ENCODE results near the gene MYRIP. TPM values are rescaled to one million over a fixed set of nuclear protein-coding genes. Genes with fewer than 3 reads are reported as not detected.
A peak's percentile ranks its signal among the peaks of the same experiment; 100 is the strongest.
"Not testable (repeated sequence)": the region's sequence is repeated elsewhere in the genome, so short reads cannot be mapped to it uniquely, and the experiment has no call there.

The MYRIP gene
- total and polyA plus RNA-seq, 4 donors = 0.15 to 11.0 (median 5.5) TPM

DNA sequence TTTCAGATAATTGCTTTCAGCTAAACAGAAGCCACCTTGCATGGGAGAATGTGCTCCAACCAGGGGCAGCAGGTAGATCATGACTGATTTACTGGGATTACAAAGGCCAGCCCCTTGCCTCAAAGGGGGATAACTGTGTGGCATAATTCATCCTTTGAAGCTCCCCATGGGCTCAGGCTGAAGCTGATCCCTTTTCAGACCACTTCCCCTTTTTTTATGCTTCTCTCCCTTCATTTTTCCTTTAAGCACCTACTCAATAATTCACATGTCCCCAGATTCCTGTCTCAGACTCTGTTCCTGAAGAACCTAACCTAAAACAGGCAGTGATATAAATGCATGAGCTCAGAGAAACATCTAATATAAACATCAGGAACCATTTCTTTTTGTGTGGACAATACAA is 8.2 kb upstream of the MYRIP start:
- no peak for ATAC-seq (ENCODE audit: low FRiP score)
- H3K4me1 ChIP-seq (ENCODE audit: control insufficient read depth in 1 of 2, insufficient read depth in 2 of 2, low read length in 2 of 2) = no peaks in the 10 kb centered on the region
- intact Hi-C loops (cut with DNase I) = no loop called here
- no peak for DNase-seq
- H3K36me3 ChIP-seq (ENCODE audit: control insufficient read depth in 1 of 2, insufficient read depth in 2 of 2, low read length in 1 of 2) = no peaks in the 10 kb centered on the region
- no peak overlapping the region for H3K27ac ChIP-seq (ENCODE audit: low read depth in 1 of 2, low read length in 2 of 2)
- H3K27me3 ChIP-seq (ENCODE audit: control insufficient read depth in 1 of 2, insufficient read depth in 2 of 2, low read length in 1 of 2) = no peaks in the 10 kb centered on the region
- H3K9me3 ChIP-seq (ENCODE audit: control insufficient read depth, low read length) = no peaks in the 10 kb centered on the region
- H3K4me3 ChIP-seq (ENCODE audit: low read length in 2 of 2) = no peak overlapping the region

DNA sequence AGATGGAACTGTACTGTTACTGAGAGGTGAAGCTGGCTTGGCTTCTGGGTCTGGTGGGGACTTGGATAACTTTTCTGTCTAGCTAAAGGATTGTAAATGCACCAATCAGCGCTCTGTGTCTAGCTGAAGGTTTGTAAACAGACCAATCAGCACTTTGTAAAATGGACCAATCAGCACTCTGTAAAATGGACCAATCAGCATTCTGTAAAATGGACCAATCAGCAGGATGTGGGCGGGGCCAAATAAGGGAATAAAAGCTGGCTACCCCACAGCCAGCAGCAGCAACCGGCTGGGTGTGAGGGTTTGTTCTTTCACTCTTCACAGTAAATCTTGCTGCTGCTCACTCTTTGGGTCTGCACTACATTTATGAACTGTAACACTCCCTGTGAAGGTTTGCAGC is 6.9 kb upstream of the MYRIP start:
- H3K4me3 ChIP-seq (ENCODE audit: low read length in 2 of 2); H3K27ac ChIP-seq (ENCODE audit: low read depth in 1 of 2, low read length in 2 of 2); DNase-seq; H3K9me3 ChIP-seq (ENCODE audit: control insufficient read depth, low read length); H3K36me3 ChIP-seq (ENCODE audit: control insufficient read depth in 1 of 2, insufficient read depth in 2 of 2, low read length in 1 of 2); ATAC-seq (ENCODE audit: low FRiP score); H3K4me1 ChIP-seq (ENCODE audit: control insufficient read depth in 1 of 2, insufficient read depth in 2 of 2, low read length in 2 of 2); intact Hi-C loops (cut with DNase I); H3K27me3 ChIP-seq (ENCODE audit: control insufficient read depth in 1 of 2, insufficient read depth in 2 of 2, low read length in 1 of 2): not testable (repeated sequence)
- WGBS, 2 donors = 73 to 76% methylated on average over 3 of the region's 3 CpGs

DNA sequence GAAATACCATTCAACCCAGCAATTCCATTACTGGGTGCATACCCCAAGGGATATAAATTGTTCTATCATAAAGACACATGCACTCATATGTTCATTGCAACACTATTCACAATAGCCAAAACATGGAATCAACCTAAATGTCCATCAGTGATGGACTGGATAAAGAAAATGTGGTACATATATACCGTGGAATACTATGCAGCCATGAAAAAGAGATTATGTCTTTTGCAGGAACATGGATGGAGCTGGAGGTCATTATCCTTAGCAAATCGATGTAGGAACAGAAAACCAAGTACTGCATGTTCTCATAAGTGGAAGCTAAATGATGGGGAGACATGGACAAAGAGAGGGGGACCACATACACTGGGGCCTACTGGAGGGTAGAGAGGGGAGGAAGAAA is 5.5 kb upstream of the MYRIP start:
- DNase-seq (no peak), ATAC-seq (ENCODE audit: low FRiP score) (no peak)
- 74% methylated on average over 2 of the region's 2 CpGs for WGBS, 2 donors
- intact Hi-C loops (cut with DNase I) = no loop called here
- Histone ChIP-seq H3K27me3 (ENCODE audit: control insufficient read depth in 1 of 2, insufficient read depth in 2 of 2, low read length in 1 of 2) (no peaks in the 10 kb centered on the region), H3K36me3 (ENCODE audit: control insufficient read depth in 1 of 2, insufficient read depth in 2 of 2, low read length in 1 of 2) (no peaks in the 10 kb centered on the region), H3K27ac (ENCODE audit: low read depth in 1 of 2, low read length in 2 of 2) (no peak overlapping the region), H3K9me3 (ENCODE audit: control insufficient read depth, low read length) (no peaks in the 10 kb centered on the region), H3K4me1 (ENCODE audit: control insufficient read depth in 1 of 2, insufficient read depth in 2 of 2, low read length in 2 of 2) (no peaks in the 10 kb centered on the region), H3K4me3 (ENCODE audit: low read length in 2 of 2) (no peak overlapping the region)

DNA sequence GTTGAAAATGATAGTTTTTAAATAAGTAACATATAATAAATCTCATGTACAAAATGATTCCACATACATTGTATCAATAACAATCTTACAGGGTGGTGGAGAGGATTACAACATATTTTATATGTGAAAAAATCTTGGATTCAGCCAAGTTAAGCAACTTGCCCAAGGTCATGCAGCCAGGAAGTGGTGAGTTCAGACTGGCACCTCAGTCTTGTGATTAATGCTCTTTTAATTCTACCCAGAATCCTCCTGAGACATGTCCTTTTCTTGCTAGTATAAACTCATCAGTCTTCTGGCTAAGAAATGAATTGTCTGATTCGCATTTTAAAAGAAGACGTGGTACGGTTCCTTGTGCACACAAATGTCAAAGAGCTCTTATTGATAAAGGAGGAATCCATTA is 4.5 kb upstream of the MYRIP start:
- Histone ChIP-seq H3K36me3 (ENCODE audit: control insufficient read depth in 1 of 2, insufficient read depth in 2 of 2, low read length in 1 of 2) (no peaks in the 10 kb centered on the region), H3K27me3 (ENCODE audit: control insufficient read depth in 1 of 2, insufficient read depth in 2 of 2, low read length in 1 of 2) (no peaks in the 10 kb centered on the region), H3K27ac (ENCODE audit: low read depth in 1 of 2, low read length in 2 of 2) (no peak overlapping the region), H3K4me1 (ENCODE audit: control insufficient read depth in 1 of 2, insufficient read depth in 2 of 2, low read length in 2 of 2) (no peaks in the 10 kb centered on the region), H3K4me3 (ENCODE audit: low read length in 2 of 2) (no peak overlapping the region), H3K9me3 (ENCODE audit: control insufficient read depth, low read length) (no peaks in the 10 kb centered on the region)
- 19 to 32% methylated on average over 3 of the region's 3 CpGs for WGBS, 2 donors
- ATAC-seq (ENCODE audit: low FRiP score) (no peak), DNase-seq (no peak)
- intact Hi-C loops (cut with DNase I) = no loop called here

DNA sequence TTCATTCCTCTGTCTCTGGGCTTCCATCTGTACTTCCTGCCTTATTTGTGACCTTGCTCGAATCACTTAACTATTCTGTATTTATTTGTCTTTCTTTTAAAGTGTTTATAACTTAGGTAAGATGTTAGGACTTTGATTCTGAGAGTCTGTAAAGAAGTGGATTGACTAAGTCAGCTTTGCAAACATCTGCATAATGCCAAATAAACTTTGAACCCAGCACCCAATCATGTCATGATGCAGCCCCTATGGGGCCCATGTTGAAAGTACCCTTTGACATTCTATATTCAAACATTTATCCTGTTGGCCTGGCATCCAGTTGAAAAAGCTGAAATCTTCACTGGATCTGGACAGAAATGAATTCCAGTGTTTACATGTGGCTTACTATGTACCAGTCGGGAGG is 3.8 kb upstream of the MYRIP start:
- Histone ChIP-seq H3K4me1 (ENCODE audit: control insufficient read depth in 1 of 2, insufficient read depth in 2 of 2, low read length in 2 of 2) (no peaks in the 10 kb centered on the region), H3K4me3 (ENCODE audit: low read length in 2 of 2) (no peak overlapping the region), H3K27ac (ENCODE audit: low read depth in 1 of 2, low read length in 2 of 2) (no peak overlapping the region), H3K36me3 (ENCODE audit: control insufficient read depth in 1 of 2, insufficient read depth in 2 of 2, low read length in 1 of 2) (no peaks in the 10 kb centered on the region), H3K9me3 (ENCODE audit: control insufficient read depth, low read length) (no peaks in the 10 kb centered on the region), H3K27me3 (ENCODE audit: control insufficient read depth in 1 of 2, insufficient read depth in 2 of 2, low read length in 1 of 2) (no peaks in the 10 kb centered on the region)
- whole genome bisulfite sequencing, 2 donors = 57 to 74% methylated on average over 2 of the region's 2 CpGs
- DNase-seq (no peak), ATAC-seq (ENCODE audit: low FRiP score) (no peak)
- intact Hi-C loops (cut with DNase I) = no loop called here

DNA sequence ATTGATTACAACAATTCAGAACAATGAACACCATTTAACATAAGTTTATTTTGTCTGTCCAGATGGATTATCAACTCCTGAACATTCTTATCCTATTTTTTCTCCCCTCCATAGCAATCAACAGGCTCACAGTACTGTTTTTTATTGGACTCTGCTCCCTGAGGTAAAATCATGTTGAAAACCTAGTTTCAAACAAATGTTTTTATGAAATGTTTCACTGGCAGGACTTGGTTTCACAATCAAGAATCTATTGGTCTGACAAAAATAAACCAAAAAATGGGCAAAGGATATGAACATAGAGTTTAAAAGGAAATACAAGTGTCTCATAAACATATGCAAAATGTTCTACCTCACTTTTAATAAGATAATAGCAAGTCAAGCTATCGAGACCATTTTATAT is 2.6 kb upstream of the MYRIP start:
- H3K27ac ChIP-seq (ENCODE audit: low read depth in 1 of 2, low read length in 2 of 2) = no peak overlapping the region
- DNase-seq (no peak), ATAC-seq (ENCODE audit: low FRiP score) (no peak)
- no peaks in the 10 kb centered on the region for H3K4me1 ChIP-seq (ENCODE audit: control insufficient read depth in 1 of 2, insufficient read depth in 2 of 2, low read length in 2 of 2)
- intact Hi-C loops (cut with DNase I) = no loop called here
- 84 to 89% methylated on average over 1 of the region's 1 CpG for WGBS, 2 donors
- H3K4me3 ChIP-seq (ENCODE audit: low read length in 2 of 2) = no peak overlapping the region
- no peaks in the 10 kb centered on the region for H3K27me3 ChIP-seq (ENCODE audit: control insufficient read depth in 1 of 2, insufficient read depth in 2 of 2, low read length in 1 of 2)
- no peaks in the 10 kb centered on the region for H3K9me3 ChIP-seq (ENCODE audit: control insufficient read depth, low read length)
- no peaks in the 10 kb centered on the region for H3K36me3 ChIP-seq (ENCODE audit: control insufficient read depth in 1 of 2, insufficient read depth in 2 of 2, low read length in 1 of 2)

DNA sequence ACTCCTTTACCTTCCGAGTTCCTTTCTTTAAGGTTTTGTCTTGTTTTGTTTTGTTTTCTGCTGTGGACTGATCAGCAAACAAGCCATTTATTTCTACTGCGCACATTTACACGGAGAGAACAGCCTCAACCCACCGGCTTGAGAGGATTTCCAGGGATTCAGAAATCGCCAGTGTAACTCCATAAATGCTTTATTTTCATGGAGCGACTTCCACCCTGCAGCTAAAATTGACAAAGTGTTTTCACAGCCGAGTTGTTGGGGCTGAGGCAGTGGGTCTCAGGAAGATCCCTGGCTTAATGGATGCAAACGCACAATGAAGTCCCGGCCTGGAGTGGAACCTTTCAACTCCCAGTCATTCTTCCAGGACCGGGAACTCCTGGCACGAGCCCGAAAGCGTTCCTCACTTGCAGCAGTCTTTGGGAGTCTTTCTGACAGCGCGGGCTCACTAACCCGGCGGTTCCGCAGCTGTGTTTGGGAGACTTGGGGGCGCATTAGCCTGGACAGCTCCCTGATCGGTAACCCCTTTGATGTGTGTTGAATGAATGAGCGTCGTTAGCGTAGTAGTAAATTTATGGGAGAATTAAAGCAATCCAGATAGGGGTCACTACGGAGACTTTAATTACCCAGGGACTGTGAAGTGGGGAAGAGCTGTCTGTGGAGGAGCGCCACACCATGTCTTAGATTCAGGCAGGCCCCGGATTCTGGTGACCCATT is 785 bp upstream of the MYRIP start:
- WGBS, 2 donors = 4 to 8% methylated on average over 26 of the region's 26 CpGs
- intact Hi-C loops (cut with DNase I) = no loop called here
- Histone ChIP-seq H3K27ac (ENCODE audit: low read depth in 1 of 2, low read length in 2 of 2) (no peak overlapping the region), H3K4me3 (ENCODE audit: low read length in 2 of 2) (peak overlapping the region; percentile 6 to 64), H3K36me3 (ENCODE audit: control insufficient read depth in 1 of 2, insufficient read depth in 2 of 2, low read length in 1 of 2) (no peaks in the 10 kb centered on the region), H3K4me1 (ENCODE audit: control insufficient read depth in 1 of 2, insufficient read depth in 2 of 2, low read length in 2 of 2) (no peaks in the 10 kb centered on the region), H3K27me3 (ENCODE audit: control insufficient read depth in 1 of 2, insufficient read depth in 2 of 2, low read length in 1 of 2) (no peaks in the 10 kb centered on the region), H3K9me3 (ENCODE audit: control insufficient read depth, low read length) (no peaks in the 10 kb centered on the region)
- DNase-seq (peak in 1 of 2 donors; percentile 72), ATAC-seq (ENCODE audit: low FRiP score) (no peak)

DNA sequence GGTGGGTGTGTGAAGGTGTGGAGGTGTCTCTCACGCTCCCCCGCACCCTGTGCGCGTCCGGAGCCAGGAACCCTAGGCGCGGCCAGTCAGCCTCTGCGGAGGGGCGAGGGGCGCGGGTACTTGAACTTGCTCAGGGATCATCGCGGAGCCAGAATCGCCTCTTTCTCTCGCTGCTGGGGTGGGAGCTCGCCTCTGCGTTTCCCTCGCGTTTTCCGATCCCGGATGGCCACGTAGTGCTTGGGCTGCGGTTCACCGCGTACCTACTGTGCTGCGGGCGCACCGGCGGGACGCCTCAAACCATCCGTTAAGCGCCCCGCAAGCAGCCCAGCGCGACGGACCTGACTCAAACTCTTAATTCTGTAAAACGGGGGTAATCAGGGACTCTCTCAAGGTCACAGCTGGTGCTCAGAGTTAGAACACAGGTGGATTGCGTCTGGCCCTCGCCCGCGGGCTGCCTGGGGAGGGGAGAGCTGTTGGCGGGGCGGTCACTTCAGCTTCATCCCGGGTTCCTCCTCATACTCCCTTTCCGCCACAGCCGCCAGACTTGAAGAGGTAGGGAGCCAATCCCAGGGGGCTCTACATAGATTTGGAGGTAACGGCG is 686 bp downstream of the MYRIP start:
- no peak overlapping the region for H3K27ac ChIP-seq (ENCODE audit: low read depth in 1 of 2, low read length in 2 of 2)
- H3K27me3 ChIP-seq (ENCODE audit: control insufficient read depth in 1 of 2, insufficient read depth in 2 of 2, low read length in 1 of 2) = no peaks in the 10 kb centered on the region
- intact Hi-C loops (cut with DNase I) = loop anchor here in 1 of 2 donors (5.0 kb wide), 1 partner anchor 367 kb away; no protein-coding TSS in a partner anchor
- DNase-seq (no peak), ATAC-seq (ENCODE audit: low FRiP score) (peak; percentile 13)
- H3K9me3 ChIP-seq (ENCODE audit: control insufficient read depth, low read length) = no peaks in the 10 kb centered on the region
- no peaks in the 10 kb centered on the region for H3K4me1 ChIP-seq (ENCODE audit: control insufficient read depth in 1 of 2, insufficient read depth in 2 of 2, low read length in 2 of 2)
- H3K4me3 ChIP-seq (ENCODE audit: low read length in 2 of 2) = peak overlapping the region in 1 of 2 donors; percentile 64
- 1 to 2% methylated on average over 48 of the region's 48 CpGs for WGBS, 2 donors
- no peaks in the 10 kb centered on the region for H3K36me3 ChIP-seq (ENCODE audit: control insufficient read depth in 1 of 2, insufficient read depth in 2 of 2, low read length in 1 of 2)

DNA sequence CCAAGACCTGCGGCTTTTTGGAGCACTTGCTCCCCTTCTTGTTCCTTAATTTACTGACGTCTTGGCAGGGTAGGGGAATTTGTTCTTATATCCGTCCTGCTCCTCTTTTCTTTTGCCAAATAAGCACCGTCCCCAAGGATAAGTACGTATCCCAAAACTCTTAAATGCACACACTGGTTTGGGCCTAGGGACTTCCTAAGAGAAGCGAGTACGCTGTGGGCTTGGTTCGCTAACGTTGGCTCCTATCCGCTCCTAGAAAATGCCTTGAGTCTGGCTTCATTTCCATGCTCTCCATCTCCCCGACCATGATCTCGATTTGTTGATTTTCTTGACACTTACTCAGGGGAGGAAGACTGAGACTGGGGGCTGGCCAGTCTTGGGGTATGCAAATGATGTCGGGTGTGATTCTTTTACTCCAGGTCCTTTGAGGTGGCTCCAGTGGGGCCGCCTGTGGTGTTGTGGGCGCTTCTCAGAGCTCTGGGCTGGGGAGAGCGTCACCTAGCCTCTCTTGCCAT is 1.3 kb downstream of the MYRIP start:
- Histone ChIP-seq H3K9me3 (ENCODE audit: control insufficient read depth, low read length) (no peaks in the 10 kb centered on the region), H3K27me3 (ENCODE audit: control insufficient read depth in 1 of 2, insufficient read depth in 2 of 2, low read length in 1 of 2) (no peaks in the 10 kb centered on the region), H3K27ac (ENCODE audit: low read depth in 1 of 2, low read length in 2 of 2) (no peak overlapping the region), H3K4me3 (ENCODE audit: low read length in 2 of 2) (peak overlapping the region in 1 of 2 donors; percentile 64), H3K4me1 (ENCODE audit: control insufficient read depth in 1 of 2, insufficient read depth in 2 of 2, low read length in 2 of 2) (no peaks in the 10 kb centered on the region), H3K36me3 (ENCODE audit: control insufficient read depth in 1 of 2, insufficient read depth in 2 of 2, low read length in 1 of 2) (no peaks in the 10 kb centered on the region)
- intact Hi-C loops (cut with DNase I) = loop anchor here in 1 of 2 donors (5.0 kb wide), 1 partner anchor 367 kb away; no protein-coding TSS in a partner anchor
- WGBS, 2 donors = 8 to 17% methylated on average over 16 of the region's 16 CpGs
- no peak for DNase-seq
- ATAC-seq (ENCODE audit: low FRiP score) = no peak
